Peyer's patch (tissue), 4 donors: Measurements from ENCODE around the gene NEK8.

ENCODE experiments used
- CTCF ChIP-seq, 6 experiments: fragments of 450-650 bp in 4 of 6; fragments of 200-600 bp in 2 of 6; sonication (generic) in 1 of 6; IDR thresholded peaks; one replicate each; pipeline ENCODE4 v1.5.1; 2017 to 2019; ENCODE audit warnings: antibody characterized with exemption in 6 of 6, mild to moderate bottlenecking in 3 of 6, moderate library complexity in 1 of 6
- POLR2A ChIP-seq, 2 donors: fragments of 450-650 bp; IDR thresholded peaks; one replicate each; pipeline ENCODE4 v1.5.1; 2017; ENCODE audit warnings: antibody characterized with exemption in 2 of 2, mild to moderate bottlenecking in 2 of 2, moderate library complexity in 2 of 2

- TF ChIP-seq CTCF (IDR thresholded peaks at IDR 0.05) (no peak), POLR2A (IDR thresholded peaks at IDR 0.05) (no peak)
Observed at GRCh38 chr17:28705728-28706334, 22.8 kb upstream of the NEK8 start.
